OCI-LY3 (cell line): ENCODE measurements around the gene ZNF286A.
"Not testable (repeated sequence)": the region's sequence is repeated elsewhere in the genome, so short reads cannot be mapped to it uniquely, and the experiment has no call there.

Source experiments
- H2AFZ ChIP-seq: fragments of 200-600, 300-600 bp; shearing (Covaris generic); 2 replicates; pipeline ENCODE4 v1.6.0; 2014; ENCODE audit warnings: antibody characterized with exemption, low read depth, low read length
- H3K27ac ChIP-seq: fragments of 200-600, 300-600 bp; sonication (generic); 2 replicates; pipeline ENCODE4 v1.5.1; 2014; ENCODE audit warnings: mild to moderate bottlenecking, low read length, moderate library complexity, mixed read lengths
- H3K27me3 ChIP-seq: fragments of 200-600, 300-600 bp; sonication (generic); 2 replicates; pipeline ENCODE4 v1.6.1; 2014; ENCODE audit warnings: low read depth, low read length, mixed read lengths
- H3K36me3 ChIP-seq: fragments of 200-600, 300-600 bp; sonication (generic); replicated peaks from 2 replicates; pipeline ENCODE3; 2014; ENCODE audit warnings: low read depth, low read length, mixed read lengths
- H3K4me1 ChIP-seq: fragments of 300-600, 200-600 bp; sonication (generic); 2 replicates; pipeline ENCODE4 v1.6.1; 2014; ENCODE audit warnings: low read length, mixed read lengths
- H3K4me2 ChIP-seq: fragments of 200-600, 300-600 bp; sonication (generic); 2 replicates; pipeline ENCODE4 v1.6.1; 2014; ENCODE audit warnings: low read length, mixed read lengths
- H3K4me3 ChIP-seq: fragments of 300-600, 200-600 bp; sonication (generic); 2 replicates; pipeline ENCODE4 v1.5.1; 2014; ENCODE audit warnings: antibody characterized with exemption, mild to moderate bottlenecking, low read length, moderate library complexity
- H3K79me2 ChIP-seq: fragments of 300-600, 200-600 bp; shearing (Covaris generic); 2 replicates; pipeline ENCODE4 v1.6.1; 2014; ENCODE audit warnings: mild to moderate bottlenecking, low read length, mixed read lengths
- H3K9ac ChIP-seq: fragments of 300-600, 200-600 bp; shearing (Covaris generic); 2 replicates; pipeline ENCODE4 v1.6.0; 2014; ENCODE audit warnings: mild to moderate bottlenecking, low read length, moderate library complexity
- H3K9me3 ChIP-seq: fragments of 200-600, 300-600 bp; shearing (Covaris generic); 2 replicates; pipeline ENCODE4 v1.6.1; 2014; ENCODE audit warnings: low read length, mixed read lengths; ENCODE audit not compliant: insufficient read depth
- H4K20me1 ChIP-seq: fragments of 200-600, 300-600 bp; sonication (generic); 2 replicates; pipeline ENCODE4 v1.6.1; 2016; ENCODE audit warnings: low read length, mixed read lengths; ENCODE audit not compliant: insufficient read depth
- CTCF ChIP-seq: fragments of 200-600, 300-600 bp; sonication (generic); IDR thresholded peaks from 2 replicates; pipeline ENCODE4 v1.5.1; 2014; ENCODE audit warnings: antibody characterized with exemption, low read length, low read depth
- EZH2phosphoT487 ChIP-seq: fragments of 200-600 bp; shearing (Covaris generic); IDR thresholded peaks from 2 replicates; pipeline ENCODE4 v1.6.1; 2018; ENCODE audit warnings: antibody characterized with exemption, mixed run types, low read depth

ZNF286A gene

GRCh38 chr17:15662681-15663080 is 36.9 kb upstream of the ZNF286A start:
- no peaks in the 10 kb centered on the region for H3K27me3 ChIP-seq
- no peak overlapping the region for H3K4me2 ChIP-seq
- no peaks in the 10 kb centered on the region for H3K4me1 ChIP-seq
- H3K9me3 ChIP-seq = no peaks in the 10 kb centered on the region
- no peaks in the 10 kb centered on the region for H3K36me3 ChIP-seq
- H3K79me2 ChIP-seq = no peaks in the 10 kb centered on the region
- H3K9ac ChIP-seq = no peak overlapping the region
- H2AFZ ChIP-seq = no peak overlapping the region
- H4K20me1 ChIP-seq = no peaks in the 10 kb centered on the region
- H3K4me3 ChIP-seq = no peak overlapping the region
- TF ChIP-seq EZH2phosphoT487 (no peak), CTCF (no peak)
- H3K27ac ChIP-seq = no peak overlapping the region

GRCh38 chr17:15663176-15663575 is 36.4 kb upstream of the ZNF286A start:
- H3K27ac ChIP-seq = no peak overlapping the region
- TF ChIP-seq CTCF = no peak
- no peak for TF ChIP-seq EZH2phosphoT487
- no peaks in the 10 kb centered on the region for H3K36me3 ChIP-seq
- no peaks in the 10 kb centered on the region for H3K4me1 ChIP-seq
- H3K4me2 ChIP-seq = no peak overlapping the region
- no peaks in the 10 kb centered on the region for H3K79me2 ChIP-seq
- no peaks in the 10 kb centered on the region for H3K27me3 ChIP-seq
- H3K4me3 ChIP-seq = no peak overlapping the region
- H3K9ac ChIP-seq = no peak overlapping the region
- H3K9me3 ChIP-seq = no peaks in the 10 kb centered on the region
- H2AFZ ChIP-seq = no peak overlapping the region
- H4K20me1 ChIP-seq = no peaks in the 10 kb centered on the region

- Histone ChIP-seq H3K36me3 (no peaks in the 10 kb centered on the region), H2AFZ (no peak overlapping the region), H3K9ac (no peak overlapping the region), H3K9me3 (no peaks in the 10 kb centered on the region), H3K27ac (no peak overlapping the region), H3K27me3 (no peaks in the 10 kb centered on the region), H3K4me3 (no peak overlapping the region), H3K79me2 (no peaks in the 10 kb centered on the region), H3K4me1 (no peaks in the 10 kb centered on the region), H4K20me1 (no peaks in the 10 kb centered on the region), H3K4me2 (no peak overlapping the region)
- TF ChIP-seq CTCF = no peak
- no peak for TF ChIP-seq EZH2phosphoT487
These were observed 35.9 kb upstream of the ZNF286A start for GRCh38 chr17:15663691-15664090.

- H4K20me1 ChIP-seq, H3K79me2 ChIP-seq, H3K9ac ChIP-seq, H3K9me3 ChIP-seq, H3K4me2 ChIP-seq, H3K27ac ChIP-seq, H3K4me1 ChIP-seq, H3K4me3 ChIP-seq, H2AFZ ChIP-seq, H3K27me3 ChIP-seq, H3K36me3 ChIP-seq: not testable (repeated sequence)
These were observed 30.0 kb upstream of the ZNF286A start for GRCh38 chr17:15669526-15669925.

- H3K4me2 ChIP-seq, H3K36me3 ChIP-seq, H3K9me3 ChIP-seq, H3K4me3 ChIP-seq, H3K9ac ChIP-seq, H3K4me1 ChIP-seq, H3K27ac ChIP-seq, H4K20me1 ChIP-seq, H3K27me3 ChIP-seq, H3K79me2 ChIP-seq, H2AFZ ChIP-seq: not testable (repeated sequence)
These were observed 24.9 kb upstream of the ZNF286A start for GRCh38 chr17:15674640-15675039.

- H3K79me2 ChIP-seq = not testable (repeated sequence)
These were observed 23.6 kb upstream of the ZNF286A start for GRCh38 chr17:15675991-15676390.

GRCh38 chr17:15683135-15683534 is 16.4 kb upstream of the ZNF286A start:
- H3K27me3 ChIP-seq, H2AFZ ChIP-seq, H4K20me1 ChIP-seq, H3K27ac ChIP-seq, H3K79me2 ChIP-seq, H3K36me3 ChIP-seq, H3K9ac ChIP-seq, H3K4me1 ChIP-seq, H3K9me3 ChIP-seq: not testable (repeated sequence)
- peak overlapping the region; percentile 85; the same call in 1 of the 2 replicates for H3K4me3 ChIP-seq
- peak overlapping the region; percentile 79 for H3K4me2 ChIP-seq

More at GRCh38 chr17:15675991-15676390, 23.6 kb upstream of the ZNF286A start:
- not testable (repeated sequence) for H3K9ac ChIP-seq, H3K4me3 ChIP-seq, H3K36me3 ChIP-seq, H2AFZ ChIP-seq, H3K27me3 ChIP-seq, H3K27ac ChIP-seq, H3K4me1 ChIP-seq, H4K20me1 ChIP-seq, H3K4me2 ChIP-seq, H3K9me3 ChIP-seq
